Inferior parietal cortex (tissue), 1 donor: ENCODE measurements around the gene BRSK2.
A peak's percentile ranks its signal among the peaks of the same experiment; 100 is the strongest.
"Not testable (repeated sequence)": the region's sequence is repeated elsewhere in the genome, so short reads cannot be mapped to it uniquely, and the experiment has no call there.

Experiments
- DNase-seq: peaks from one replicate; pipeline ENCODE4 v3.0.0-alpha.2; 2016; ENCODE audit errors: extremely low spot score

BRSK2 gene

GRCh38 chr11:1389932-1390568 lies at the start of gene BRSK2:
Gene BRSK2, plus strand, starts transcription at chr11:1389934. Its CDS starts 351 bp downstream, at chr11:1390285.
- no peak for DNase-seq

- DNase-seq: no peak
Observed at GRCh38 chr11:1340111-1340510, 49.6 kb upstream of the BRSK2 start.

GRCh38 chr11:1341226-1341625 lies 48.5 kb upstream of the BRSK2 start:
- DNase-seq: not testable (repeated sequence)

- peak; percentile 39 for DNase-seq
Observed at GRCh38 chr11:1341928-1342524, 47.7 kb upstream of the BRSK2 start.

GRCh38 chr11:1342946-1343345 lies 46.8 kb upstream of the BRSK2 start:
- DNase-seq: no peak

GRCh38 chr11:1343391-1344055 lies 46.2 kb upstream of the BRSK2 start:
- no peak for DNase-seq

GRCh38 chr11:1344056-1344635 lies 45.6 kb upstream of the BRSK2 start:
- DNase-seq: no peak

- DNase-seq: no peak
Observed at GRCh38 chr11:1345737-1346513, 43.8 kb upstream of the BRSK2 start.

- DNase-seq: no peak
Observed at GRCh38 chr11:1346669-1347390, 42.9 kb upstream of the BRSK2 start.

- DNase-seq: not testable (repeated sequence)
Observed at GRCh38 chr11:1347411-1347999, 42.2 kb upstream of the BRSK2 start.

GRCh38 chr11:1348146-1348795 lies 41.5 kb upstream of the BRSK2 start:
- no peak for DNase-seq

- DNase-seq: no peak
Observed at GRCh38 chr11:1348796-1349326, 40.9 kb upstream of the BRSK2 start.

GRCh38 chr11:1349327-1350041 lies 40.2 kb upstream of the BRSK2 start:
- DNase-seq: no peak

- DNase-seq: no peak
Observed at GRCh38 chr11:1350086-1350725, 39.5 kb upstream of the BRSK2 start.

- no peak for DNase-seq
Observed at GRCh38 chr11:1351278-1351937, 38.3 kb upstream of the BRSK2 start.

GRCh38 chr11:1352696-1353382 lies 36.9 kb upstream of the BRSK2 start:
- DNase-seq: no peak

- DNase-seq: no peak
Observed at GRCh38 chr11:1353383-1354124, 36.2 kb upstream of the BRSK2 start.
